C4-2B (cell line): ENCODE data around the gene INSYN1.

Experiments used
- H3K27ac ChIP-seq: fragments of 450-650 bp; 2 replicates; pipeline ENCODE4 v1.5.1; 2017
- ZFX ChIP-seq: fragments of 450-650 bp; IDR thresholded peaks from 2 replicates; pipeline ENCODE4 v1.6.1; 2017
- TF ChIP-seq, protein P1 (sequence below): fragments of 450-650 bp; conservative IDR thresholded peaks from 2 replicates; pipeline ENCODE4 v1.5.1; 2017; ENCODE audit warnings: mild to moderate bottlenecking

INSYN1 gene

DNA sequence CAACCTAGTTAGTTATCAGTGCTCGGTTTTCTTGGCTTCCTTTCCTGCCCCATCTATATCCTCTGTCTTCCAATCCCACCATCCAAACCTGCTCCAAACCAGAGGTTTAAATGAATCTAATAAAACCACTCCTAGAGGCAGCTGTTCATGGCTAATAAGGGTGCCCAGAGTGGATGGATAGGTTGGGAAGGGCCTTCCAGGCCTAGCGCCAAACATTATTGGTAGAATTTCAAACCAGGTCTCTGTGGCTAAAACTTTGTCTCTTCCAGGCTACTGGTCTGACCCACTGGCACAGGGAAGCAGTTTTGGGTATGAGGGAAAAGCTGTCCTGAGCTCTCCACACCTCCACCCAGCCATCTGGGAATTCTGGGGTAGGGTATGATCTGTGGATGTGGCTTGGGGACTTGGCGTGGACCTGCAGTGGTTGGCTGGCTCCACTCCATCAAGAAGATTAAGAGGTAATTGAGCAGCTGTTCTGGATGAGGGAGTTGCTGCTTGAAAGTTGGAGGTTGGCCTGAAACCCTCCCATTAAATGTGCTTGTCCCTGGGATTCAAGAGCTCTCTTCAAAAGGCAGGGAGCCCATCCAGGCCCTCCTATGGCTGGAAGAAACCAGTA is 29.3 kb upstream of the INSYN1 start:
- H3K27ac ChIP-seq, result no peak overlapping the region
- no peak for TF ChIP-seq ZFX
- TF ChIP-seq, protein P1, sequence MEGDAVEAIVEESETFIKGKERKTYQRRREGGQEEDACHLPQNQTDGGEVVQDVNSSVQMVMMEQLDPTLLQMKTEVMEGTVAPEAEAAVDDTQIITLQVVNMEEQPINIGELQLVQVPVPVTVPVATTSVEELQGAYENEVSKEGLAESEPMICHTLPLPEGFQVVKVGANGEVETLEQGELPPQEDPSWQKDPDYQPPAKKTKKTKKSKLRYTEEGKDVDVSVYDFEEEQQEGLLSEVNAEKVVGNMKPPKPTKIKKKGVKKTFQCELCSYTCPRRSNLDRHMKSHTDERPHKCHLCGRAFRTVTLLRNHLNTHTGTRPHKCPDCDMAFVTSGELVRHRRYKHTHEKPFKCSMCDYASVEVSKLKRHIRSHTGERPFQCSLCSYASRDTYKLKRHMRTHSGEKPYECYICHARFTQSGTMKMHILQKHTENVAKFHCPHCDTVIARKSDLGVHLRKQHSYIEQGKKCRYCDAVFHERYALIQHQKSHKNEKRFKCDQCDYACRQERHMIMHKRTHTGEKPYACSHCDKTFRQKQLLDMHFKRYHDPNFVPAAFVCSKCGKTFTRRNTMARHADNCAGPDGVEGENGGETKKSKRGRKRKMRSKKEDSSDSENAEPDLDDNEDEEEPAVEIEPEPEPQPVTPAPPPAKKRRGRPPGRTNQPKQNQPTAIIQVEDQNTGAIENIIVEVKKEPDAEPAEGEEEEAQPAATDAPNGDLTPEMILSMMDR, result no peak

DNA sequence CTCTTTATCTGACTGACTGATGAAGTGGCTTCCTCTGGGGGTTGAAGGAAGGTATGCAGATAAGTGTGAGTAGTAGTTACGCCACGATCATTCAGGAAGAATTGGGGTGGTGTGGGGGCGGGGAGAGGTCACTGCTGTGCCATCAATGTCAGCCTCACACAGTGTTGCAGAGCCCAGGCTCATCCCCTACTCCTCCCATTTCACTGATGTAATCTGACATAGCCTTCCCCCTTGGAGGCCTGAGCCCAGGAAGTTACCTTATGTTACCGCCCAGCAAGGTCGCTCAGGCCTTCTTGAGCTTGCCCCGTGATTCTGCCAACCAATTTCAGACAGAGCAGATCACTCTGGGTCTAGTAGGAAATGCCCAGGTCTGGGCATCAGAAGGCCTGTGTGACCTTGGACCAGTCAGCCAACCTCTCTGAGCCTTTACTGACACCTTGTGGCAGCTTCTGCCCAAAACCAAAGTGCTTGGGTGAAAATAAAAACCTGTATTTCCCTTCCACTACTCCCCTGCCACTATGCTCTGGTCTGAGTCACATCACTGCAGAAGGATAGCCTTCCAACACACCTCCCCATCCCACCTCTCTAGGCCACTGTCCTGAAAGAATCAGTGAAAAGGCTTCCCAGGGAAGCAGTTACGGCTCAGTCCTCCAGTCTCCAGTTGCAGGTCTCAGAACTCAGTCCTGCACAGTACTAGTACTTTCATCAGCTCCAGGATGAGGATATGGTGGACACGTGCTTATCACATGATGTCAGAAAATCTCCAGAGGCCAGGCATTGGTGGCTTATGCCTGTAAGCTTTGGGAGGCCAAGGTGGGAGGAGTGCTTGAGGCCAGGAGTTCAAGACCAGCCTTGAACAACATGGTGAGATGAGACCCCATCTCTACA is 28.1 kb upstream of the INSYN1 start:
- H3K27ac ChIP-seq, result no peak overlapping the region
- TF ChIP-seq ZFX, result no peak
- TF ChIP-seq, protein P1, result peak; percentile 76

DNA sequence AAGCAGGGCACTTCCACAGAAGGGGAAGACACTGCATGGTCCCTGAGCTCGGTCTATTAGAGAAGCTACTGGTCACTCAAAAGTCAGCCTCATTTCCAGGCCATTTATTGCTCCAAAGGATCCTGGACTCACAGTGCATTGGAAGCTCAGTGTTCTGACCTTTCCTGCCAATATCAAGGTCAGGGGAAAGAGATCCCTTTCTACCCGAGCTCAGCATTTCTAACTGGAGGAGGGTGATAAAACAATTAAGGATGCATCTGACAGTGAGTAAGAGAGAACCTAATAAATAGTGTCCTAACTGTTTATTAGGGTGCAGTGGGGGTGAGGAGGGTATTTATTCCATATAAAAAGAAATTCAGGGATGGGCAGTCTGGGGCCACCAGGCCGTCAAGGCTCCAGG is 26.8 kb upstream of the INSYN1 start:
- TF ChIP-seq, protein P1, result no peak
- no peak for TF ChIP-seq ZFX

DNA sequence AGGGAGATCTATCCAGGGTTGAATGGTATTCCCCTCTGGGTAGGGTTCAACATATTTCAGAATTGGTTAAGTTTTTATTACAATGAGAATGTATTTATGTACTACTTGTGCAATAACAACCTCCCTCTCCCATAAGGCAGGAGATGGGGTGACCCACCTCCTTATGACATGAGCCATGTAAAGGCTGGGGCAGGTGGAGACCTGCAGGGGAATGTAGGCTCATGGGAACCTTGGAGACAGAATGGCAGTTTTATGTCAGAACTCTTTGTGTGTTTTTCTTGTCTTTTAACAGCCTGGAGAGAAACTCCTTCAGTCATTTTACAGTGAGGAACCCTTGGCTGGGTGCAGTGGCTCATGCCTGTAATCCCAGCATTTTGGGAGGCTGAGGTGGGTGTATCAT is 24.6 kb upstream of the INSYN1 start:
- TF ChIP-seq, protein P1, result no peak
- TF ChIP-seq ZFX, result no peak

More for the DNA sequence above, 26.8 kb upstream of the INSYN1 start:
- no peak overlapping the region for H3K27ac ChIP-seq

DNA sequence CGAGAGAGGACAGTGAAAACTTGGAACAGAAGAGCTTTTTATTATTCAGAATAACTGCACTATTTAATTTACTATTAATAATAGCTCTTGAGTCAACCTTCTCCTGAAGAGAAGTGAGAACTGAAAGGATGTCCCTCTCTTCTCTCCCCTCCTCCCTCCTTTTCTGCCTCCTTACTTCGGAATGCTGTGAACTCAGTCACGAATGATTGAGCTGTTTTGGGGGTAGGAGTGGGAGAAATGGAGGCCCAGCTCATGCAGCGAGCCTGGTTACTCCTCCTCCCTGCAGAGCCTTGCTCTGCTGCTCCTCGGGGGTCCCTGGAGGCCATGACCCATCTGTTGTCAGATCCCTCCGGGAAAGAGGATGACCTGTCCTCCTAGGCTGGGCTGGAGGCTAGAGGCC is 20.3 kb upstream of the INSYN1 start:
- TF ChIP-seq ZFX, result no peak
- TF ChIP-seq, protein P1, result no peak
- H3K27ac ChIP-seq, result no peak overlapping the region

More for the DNA sequence above, 24.6 kb upstream of the INSYN1 start:
- no peak overlapping the region for H3K27ac ChIP-seq

DNA sequence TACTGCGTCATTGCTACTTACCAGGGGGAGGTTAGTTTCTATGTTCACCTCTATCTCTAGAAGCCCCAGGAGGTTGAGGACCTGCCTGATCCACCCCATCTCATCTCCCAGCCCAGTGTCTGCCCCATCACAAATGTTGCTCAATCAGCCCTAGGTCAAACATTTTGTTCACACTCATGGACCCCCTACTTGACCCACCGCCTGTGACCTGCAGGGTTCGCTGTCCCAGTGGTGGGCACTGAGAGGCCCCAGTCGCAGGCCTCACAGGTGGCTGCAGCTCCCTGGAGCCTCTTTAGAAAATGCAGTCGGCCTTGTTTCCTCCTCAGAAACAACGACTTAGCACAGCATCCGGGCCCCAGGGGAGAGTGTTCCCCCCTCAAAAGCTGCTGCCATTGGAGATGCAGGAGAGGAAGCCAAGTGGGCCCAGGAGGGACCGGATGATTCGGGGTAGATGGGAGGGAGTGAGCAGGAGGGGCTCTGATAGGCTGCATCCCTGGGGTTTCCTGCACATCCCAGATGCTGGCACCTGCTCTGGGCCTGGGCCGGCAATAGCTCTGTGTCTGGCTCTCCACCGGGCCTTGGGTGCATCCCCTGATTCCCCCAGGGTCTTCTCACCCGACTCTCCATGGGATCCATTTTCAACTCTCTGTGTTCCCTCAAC is 18.4 kb upstream of the INSYN1 start:
- TF ChIP-seq, protein P1, result no peak
- TF ChIP-seq ZFX, result no peak

DNA sequence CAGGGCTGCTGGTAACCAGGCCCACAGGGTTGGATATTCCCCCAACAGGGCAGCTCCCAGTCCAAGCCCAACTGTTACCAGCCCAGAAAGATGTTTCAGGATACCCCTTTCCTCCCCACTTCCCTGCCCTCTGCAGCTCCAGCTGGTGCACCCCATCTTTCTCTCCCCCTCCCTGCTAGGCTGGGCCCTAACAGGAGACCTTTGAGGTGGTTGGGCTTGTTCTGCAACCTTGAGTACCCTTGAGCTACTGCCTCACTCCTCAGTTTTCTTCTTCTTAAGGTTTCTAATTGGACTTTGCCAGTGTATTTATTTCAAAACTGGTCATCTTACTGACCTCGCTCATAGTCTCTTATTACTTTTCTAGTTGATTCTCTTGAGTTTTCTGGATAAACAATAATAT is 16.9 kb upstream of the INSYN1 start:
- TF ChIP-seq, protein P1, result no peak
- TF ChIP-seq ZFX, result no peak
- no peak overlapping the region for H3K27ac ChIP-seq

More for the DNA sequence above, 18.4 kb upstream of the INSYN1 start:
- no peak overlapping the region for H3K27ac ChIP-seq
